Lung (tissue), 12 donors: ENCODE measurements around the gene ARIH2. TPM values are rescaled to one million over a fixed set of nuclear protein-coding genes. Genes with fewer than 3 reads are reported as not detected.

Experiments used
- ATAC-seq: fragments of 200-7000 bp; cut with Tn5 transposase; one replicate; pipeline ENCODE4 v1.9.1; 2020; ENCODE audit warnings: moderate number of reproducible peaks; ENCODE audit not compliant: insufficient read depth, low FRiP score
- DNase-seq, 3 donors: peaks; one replicate each; pipeline ENCODE4 v3.0.0-alpha.2; 2013 to 2017
- H3K27ac ChIP-seq, 2 donors: one replicate each; pipeline ENCODE4 v1.5.1; 2013; ENCODE audit warnings: mild to moderate bottlenecking in 2 of 2, moderate library complexity in 2 of 2, control low read depth in 1 of 2, inconsistent platforms in 1 of 2, low read depth in 1 of 2, low read length in 1 of 2
- H3K27me3 ChIP-seq, 3 donors: one replicate each; pipeline ENCODE4 v1.5.1; 2013; ENCODE audit warnings: low read length in 2 of 3; ENCODE audit not compliant: control insufficient read depth in 3 of 3, insufficient read depth in 3 of 3
- H3K36me3 ChIP-seq, 4 donors: one replicate each; pipeline ENCODE4 v1.5.1; 2013; ENCODE audit warnings: low read length in 4 of 4, mild to moderate bottlenecking in 1 of 4, moderate library complexity in 1 of 4; ENCODE audit not compliant: control insufficient read depth in 4 of 4, insufficient read depth in 4 of 4
- H3K4me1 ChIP-seq, 5 donors: one replicate each; pipeline ENCODE4 v1.5.1; 2013; ENCODE audit warnings: low read length in 5 of 5, mild to moderate bottlenecking in 2 of 5, moderate library complexity in 1 of 5; ENCODE audit not compliant: control insufficient read depth in 5 of 5, insufficient read depth in 5 of 5
- H3K4me3 ChIP-seq: one replicate; pipeline ENCODE4 v1.5.1; 2013; ENCODE audit warnings: mild to moderate bottlenecking, control low read depth, moderate library complexity
- H3K9ac ChIP-seq, 2 donors: one replicate each; pipeline ENCODE4 v1.5.1; 2013; ENCODE audit warnings: low read length in 2 of 2, control low read depth in 1 of 2; ENCODE audit not compliant: insufficient read depth in 1 of 2
- H3K9me3 ChIP-seq, 4 donors: one replicate each; pipeline ENCODE4 v1.5.1; 2013; ENCODE audit warnings: low read length in 3 of 4, mild to moderate bottlenecking in 1 of 4, moderate library complexity in 1 of 4; ENCODE audit not compliant: control insufficient read depth in 4 of 4, insufficient read depth in 3 of 4
- WGBS, 2 donors: extraction: QIAGEN DNeasy Blood & Tissue Kit; methylation state at CpG; one replicate each; pipeline ENCODE4 v1.1.7; 2013; 5-methylcytosine and 5-hydroxymethylcytosine counted together
- polyA plus RNA-seq, 2 donors: library from polyadenylated mRNA; stranded (reverse); fragments of 200-250 nt; gene quantifications; one replicate each; pipeline ENCODE4 v1.2.1, GENCODE V29; 2013
- total RNA-seq, 2 donors: library from RNA; depleted of rRNA in 1 of 2; stranded (reverse); fragments of >200 nt in 1 of 2; gene quantifications; one replicate each; pipeline ENCODE4 v1.2.1, GENCODE V29; 2014 to 2021
- TF ChIP-seq, protein P1 (sequence below): IDR thresholded peaks from 2 replicates; pipeline ENCODE4 v1.5.1; 2012; ENCODE audit warnings: mild to moderate bottlenecking; ENCODE audit errors: control extremely low read depth, extremely low read depth
- donor health status: control.
- donor health status: control.
- donor health status: Bipolar disorder and iron deficiency.
- donor health status: healthy.
- donor health status: DM: yes; HTN: yes; CAD: no.

The ARIH2 gene
- total and polyA plus RNA-seq, 4 donors = 33.1 to 97.6 (median 65.6) TPM

DNA sequence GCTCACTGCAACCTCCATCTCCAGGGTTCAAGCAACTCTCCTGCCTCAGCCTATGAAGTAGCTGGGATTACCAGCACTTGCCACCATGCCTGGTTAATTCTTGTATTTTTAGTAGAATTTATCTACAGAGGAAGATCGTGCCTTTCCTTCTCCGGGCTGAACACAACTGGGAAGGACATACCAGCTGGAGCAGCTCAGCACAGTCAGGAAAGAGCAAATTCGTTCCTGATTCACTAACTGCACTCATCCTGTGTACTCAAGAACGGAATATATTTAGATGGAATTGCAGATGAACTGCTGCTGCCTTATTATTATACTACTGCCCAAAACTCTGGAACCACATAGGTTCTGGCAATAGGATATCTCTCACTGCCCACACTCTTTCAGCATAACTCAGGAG is 44.3 kb downstream of the ARIH2 start:
- WGBS, 2 donors = 88 to 95% methylated on average over 4 of the region's 4 CpGs
- no peaks in the 10 kb centered on the region for H3K9me3 ChIP-seq
- ATAC-seq (no peak), DNase-seq (no peak)
- no peak overlapping the region for H3K4me3 ChIP-seq
- no peak overlapping the region for H3K27ac ChIP-seq
- H3K27me3 ChIP-seq = no peaks in the 10 kb centered on the region
- peaks cover 4 to 22% (median 13%) of the 10 kb centered on the region in 4 donors for H3K36me3 ChIP-seq
- TF ChIP-seq, protein P1, sequence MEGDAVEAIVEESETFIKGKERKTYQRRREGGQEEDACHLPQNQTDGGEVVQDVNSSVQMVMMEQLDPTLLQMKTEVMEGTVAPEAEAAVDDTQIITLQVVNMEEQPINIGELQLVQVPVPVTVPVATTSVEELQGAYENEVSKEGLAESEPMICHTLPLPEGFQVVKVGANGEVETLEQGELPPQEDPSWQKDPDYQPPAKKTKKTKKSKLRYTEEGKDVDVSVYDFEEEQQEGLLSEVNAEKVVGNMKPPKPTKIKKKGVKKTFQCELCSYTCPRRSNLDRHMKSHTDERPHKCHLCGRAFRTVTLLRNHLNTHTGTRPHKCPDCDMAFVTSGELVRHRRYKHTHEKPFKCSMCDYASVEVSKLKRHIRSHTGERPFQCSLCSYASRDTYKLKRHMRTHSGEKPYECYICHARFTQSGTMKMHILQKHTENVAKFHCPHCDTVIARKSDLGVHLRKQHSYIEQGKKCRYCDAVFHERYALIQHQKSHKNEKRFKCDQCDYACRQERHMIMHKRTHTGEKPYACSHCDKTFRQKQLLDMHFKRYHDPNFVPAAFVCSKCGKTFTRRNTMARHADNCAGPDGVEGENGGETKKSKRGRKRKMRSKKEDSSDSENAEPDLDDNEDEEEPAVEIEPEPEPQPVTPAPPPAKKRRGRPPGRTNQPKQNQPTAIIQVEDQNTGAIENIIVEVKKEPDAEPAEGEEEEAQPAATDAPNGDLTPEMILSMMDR = no peak
- no peak overlapping the region for H3K9ac ChIP-seq
- peaks cover 0 to 2% (median 0%) of the 10 kb centered on the region in 5 donors for H3K4me1 ChIP-seq

DNA sequence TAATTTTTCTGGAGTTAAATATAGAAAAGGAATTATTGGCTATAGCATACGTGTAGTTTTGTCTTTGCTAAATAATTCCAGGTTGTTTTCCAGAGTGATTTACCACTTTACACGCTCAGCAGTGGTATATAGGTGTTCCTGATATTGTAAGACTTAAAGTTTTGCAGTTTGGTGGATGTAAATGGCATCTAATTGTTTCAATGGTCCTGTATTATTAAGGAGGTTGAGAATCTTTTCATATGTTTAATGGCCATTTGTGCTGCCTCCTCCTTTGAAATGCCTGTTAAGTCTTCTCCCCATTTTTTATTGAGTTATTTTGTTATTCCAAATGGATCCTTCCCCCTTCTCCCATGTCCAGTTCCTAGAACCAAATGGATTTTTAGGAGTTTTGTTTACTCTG is 44.9 kb downstream of the ARIH2 start:
- no peak overlapping the region for H3K9ac ChIP-seq
- no peaks in the 10 kb centered on the region for H3K27me3 ChIP-seq
- no peak for ATAC-seq
- H3K4me3 ChIP-seq = no peak overlapping the region
- H3K27ac ChIP-seq = no peak overlapping the region
- no peaks in the 10 kb centered on the region for H3K9me3 ChIP-seq
- peaks cover 0 to 2% (median 0%) of the 10 kb centered on the region in 5 donors for H3K4me1 ChIP-seq
- WGBS, 2 donors = 90 to 91% methylated on average over 2 of the region's 2 CpGs
- TF ChIP-seq, protein P1 = no peak
- DNase-seq = no peak
- peaks cover 4 to 23% (median 16%) of the 10 kb centered on the region in 4 donors for H3K36me3 ChIP-seq

DNA sequence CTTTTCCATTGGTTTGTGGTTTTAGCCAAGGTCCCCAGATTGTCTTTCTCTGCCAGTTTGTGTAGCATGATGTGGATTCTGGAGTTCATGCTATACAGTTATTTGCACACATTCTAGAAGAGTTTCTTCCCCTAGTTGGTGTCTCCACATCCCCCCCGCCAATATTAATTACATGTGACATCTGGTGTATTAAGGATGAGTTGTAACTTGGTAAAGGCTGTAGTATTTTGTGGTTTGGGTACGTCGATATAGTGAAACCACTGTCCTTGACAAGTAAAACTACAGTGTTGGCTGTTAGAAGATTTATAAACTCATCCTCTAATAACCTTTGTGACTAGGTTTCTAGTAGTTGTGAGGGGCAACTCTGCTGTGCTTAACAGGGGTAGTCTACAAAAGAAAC is 47.7 kb downstream of the ARIH2 start:
- Histone ChIP-seq H3K4me1 (no peaks in the 10 kb centered on the region), H3K36me3 (peaks cover 7 to 33% (median 27%) of the 10 kb centered on the region in 4 donors), H3K9me3 (no peaks in the 10 kb centered on the region), H3K4me3 (no peak overlapping the region), H3K9ac (no peak overlapping the region), H3K27ac (no peak overlapping the region), H3K27me3 (no peaks in the 10 kb centered on the region)
- TF ChIP-seq, protein P1 = no peak
- DNase-seq (no peak), ATAC-seq (no peak)
- WGBS, 2 donors = 86 to 93% methylated on average over 3 of the region's 3 CpGs

DNA sequence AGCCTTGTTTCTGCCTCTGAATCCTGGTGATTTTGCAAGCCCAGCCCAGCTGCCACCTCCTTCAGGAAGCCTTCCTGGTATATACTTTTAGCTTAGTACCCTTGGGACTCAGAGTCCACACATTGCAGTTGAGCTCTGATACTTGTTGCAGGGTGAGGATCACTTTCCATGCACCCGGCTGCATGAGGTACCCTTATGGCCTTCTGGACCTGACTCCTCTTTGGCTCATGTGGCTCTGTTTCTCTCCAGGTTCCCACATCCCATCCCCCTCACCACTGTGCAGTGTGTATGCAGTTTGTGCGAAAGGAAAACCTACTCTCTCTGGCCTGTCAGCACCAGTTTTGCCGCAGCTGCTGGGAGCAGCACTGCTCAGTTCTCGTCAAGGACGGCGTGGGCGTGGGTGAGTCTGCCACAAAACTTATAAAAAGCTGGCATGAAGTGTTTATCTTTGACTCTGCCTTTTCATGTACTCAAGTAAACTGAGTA is 48.3 kb downstream of the ARIH2 start:
- Histone ChIP-seq H3K4me3 (no peak overlapping the region), H3K27me3 (no peaks in the 10 kb centered on the region), H3K36me3 (peaks cover 9 to 38% (median 32%) of the 10 kb centered on the region in 4 donors), H3K27ac (no peak overlapping the region), H3K9me3 (no peaks in the 10 kb centered on the region), H3K4me1 (no peaks in the 10 kb centered on the region), H3K9ac (no peak overlapping the region)
- ATAC-seq (no peak), DNase-seq (no peak)
- WGBS, 2 donors = 80 to 91% methylated on average over 7 of the region's 7 CpGs
- TF ChIP-seq, protein P1 = no peak
